ENCODE measurements around the gene ABCB8.

ABCB8 gene

GRCh38 chr7:151024435-151025056 lies 3.7 kb upstream of the ABCB8 start, which contains the start of gene ATG9B:
Gene ATG9B, minus strand, starts transcription at chr7:151024494. Its CDS starts 71 bp downstream, at chr7:151024423.
- H3K27ac ChIP-seq, result no peak within 1 kb of the TSS
- TF ChIP-seq CTCF (conservative IDR thresholded peaks at IDR 0.05) (no peak), ZFX (IDR thresholded peaks at IDR 0.05) (no peak)

GRCh38 chr7:151025924-151026671 lies 2.2 kb upstream of the ABCB8 start:
- no peak for TF ChIP-seq CTCF (conservative IDR thresholded peaks at IDR 0.05)
- TF ChIP-seq ZFX (IDR thresholded peaks at IDR 0.05), result no peak
- H3K27ac ChIP-seq, result no peak overlapping the region

- H3K27ac ChIP-seq, result peak overlapping the region; percentile 70
These were observed 1.2 kb upstream of the ABCB8 start for GRCh38 chr7:151026771-151027727.

GRCh38 chr7:151027728-151028130 lies 521 bp upstream of the ABCB8 start:
- peak overlapping the region; percentile 70 for H3K27ac ChIP-seq

- H3K27ac ChIP-seq, result peak overlapping the region; percentile 70
- TF ChIP-seq CTCF (conservative IDR thresholded peaks at IDR 0.05) (no peak; the same call in 1 of the 2 replicates), ZFX (IDR thresholded peaks at IDR 0.05) (no peak)
These were observed 775 bp downstream of the ABCB8 start for GRCh38 chr7:151028948-151029501.

- H3K27ac ChIP-seq, result no peak overlapping the region
- TF ChIP-seq CTCF (conservative IDR thresholded peaks at IDR 0.05) (no peak), ZFX (IDR thresholded peaks at IDR 0.05) (no peak)
These were observed 2.8 kb downstream of the ABCB8 start for GRCh38 chr7:151031011-151031410.

- TF ChIP-seq CTCF (conservative IDR thresholded peaks at IDR 0.05) (no peak), ZFX (IDR thresholded peaks at IDR 0.05) (no peak)
- H3K27ac ChIP-seq, result no peak overlapping the region
These were observed 5.0 kb downstream of the ABCB8 start for GRCh38 chr7:151032936-151033863.

All from C4-2B (cell line).